ENCODE data around the gene THEMIS.

THEMIS gene

GRCh38 chr6:127917766-127918165 is 16.9 kb upstream of the THEMIS start:
- CTCF ChIA-PET, result no interaction called here

GRCh38 chr6:127914240-127914639 is 13.4 kb upstream of the THEMIS start:
- no peaks in the 10 kb centered on the region for H3K4me1 ChIP-seq (ENCODE audit: control insufficient read depth, insufficient read depth, low read length)
- TF ChIP-seq ZNF132 (tag by site-specific recombination; IDR thresholded peaks at IDR 0.05; ENCODE audit: borderline replicate concordance) (no peak), KLF9 (tag by site-specific recombination; IDR thresholded peaks at IDR 0.05; ENCODE audit: low read depth) (no peak)
- no peaks in the 10 kb centered on the region for H3K36me3 ChIP-seq (ENCODE audit: control insufficient read depth in 2 of 2, insufficient read depth in 1 of 2, low read length in 2 of 2)
- no peak overlapping the region for H3K4me3 ChIP-seq (ENCODE audit: low read depth, low read length)
- POLR2A ChIA-PET, result no interaction called here
- no peak overlapping the region for H3K27ac ChIP-seq (ENCODE audit: extremely low read depth, low read depth, low read length)
- CTCF ChIA-PET, result no interaction called here
- H3K9me3 ChIP-seq (ENCODE audit: control insufficient read depth, insufficient read depth, low read depth, low read length), result no peaks in the 10 kb centered on the region

More at GRCh38 chr6:127917766-127918165, 16.9 kb upstream of the THEMIS start:
- POLR2A ChIA-PET, result no interaction called here
- Histone ChIP-seq H3K27ac (ENCODE audit: extremely low read depth, low read depth, low read length) (no peak overlapping the region), H3K36me3 (ENCODE audit: control insufficient read depth in 2 of 2, insufficient read depth in 1 of 2, low read length in 2 of 2) (no peaks in the 10 kb centered on the region), H3K4me3 (ENCODE audit: low read depth, low read length) (no peak overlapping the region), H3K9me3 (ENCODE audit: control insufficient read depth, insufficient read depth, low read depth, low read length) (no peaks in the 10 kb centered on the region), H3K4me1 (ENCODE audit: control insufficient read depth, insufficient read depth, low read length) (no peaks in the 10 kb centered on the region)
- TF ChIP-seq ZNF394 (tag by site-specific recombination; IDR thresholded peaks at IDR 0.05; ENCODE audit: borderline replicate concordance), result no peak
- no peak for TF ChIP-seq ZSCAN18 (tag by site-specific recombination; IDR thresholded peaks at IDR 0.05)
- no peak for TF ChIP-seq ZNF426 (tag by site-specific recombination; IDR thresholded peaks at IDR 0.05)
- no peak for TF ChIP-seq ZNF488 (tag by site-specific recombination; IDR thresholded peaks at IDR 0.05)
- TF ChIP-seq GLI4 (tag by site-specific recombination; IDR thresholded peaks at IDR 0.05), result no peak
- TF ChIP-seq SP7 (tag by site-specific recombination; IDR thresholded peaks at IDR 0.05), result no peak
- no peak for TF ChIP-seq ZNF350 (tag by site-specific recombination; IDR thresholded peaks at IDR 0.05)
- TF ChIP-seq ZNF561 (tag by site-specific recombination; IDR thresholded peaks at IDR 0.05; ENCODE audit: borderline replicate concordance), result no peak
- no peak for TF ChIP-seq ZNF555 (tag by site-specific recombination; conservative IDR thresholded peaks at IDR 0.05)
- no peak for TF ChIP-seq ZNF791 (tag by site-specific recombination; IDR thresholded peaks at IDR 0.05)
- no peak for TF ChIP-seq ZNF148 (tag by site-specific recombination; IDR thresholded peaks at IDR 0.05; ENCODE audit: borderline replicate concordance)
- no peak for TF ChIP-seq ZFP41 (tag by site-specific recombination; IDR thresholded peaks at IDR 0.05; ENCODE audit: borderline replicate concordance)
- no peak for TF ChIP-seq ZBTB49 (tag by site-specific recombination; IDR thresholded peaks at IDR 0.05; ENCODE audit: low read depth)
- no peak for TF ChIP-seq ZNF677 (tag by site-specific recombination; IDR thresholded peaks at IDR 0.05)
- TF ChIP-seq ZNF701 (tag by site-specific recombination; IDR thresholded peaks at IDR 0.05), result no peak
- no peak for TF ChIP-seq ZNF121 (tag by site-specific recombination; IDR thresholded peaks at IDR 0.05)
